Large intestine (tissue), 3 donors: ENCODE results near the gene TLE6. TPM values are rescaled to one million over a fixed set of nuclear protein-coding genes. Genes with fewer than 3 reads are reported as not detected.

Source experiments
- DNase-seq, 2 donors: peaks; one replicate each; pipeline versions ENCODE4 v3.0.0 to v3.0.0-alpha.2; 2013
- H3K27ac ChIP-seq: one replicate; pipeline ENCODE4 v1.5.1; 2013; ENCODE audit warnings: low read length
- H3K27me3 ChIP-seq: 2 replicates; pipeline ENCODE4 v1.6.1; 2013; ENCODE audit warnings: low read length; ENCODE audit not compliant: control insufficient read depth, insufficient read depth
- H3K36me3 ChIP-seq: 2 replicates; pipeline ENCODE4 v1.6.1; 2013; ENCODE audit warnings: low read length; ENCODE audit not compliant: control insufficient read depth, insufficient read depth
- H3K4me1 ChIP-seq: one replicate; pipeline ENCODE4 v1.6.1; 2013; ENCODE audit warnings: low read length; ENCODE audit not compliant: control insufficient read depth, insufficient read depth
- H3K4me3 ChIP-seq: one replicate; pipeline ENCODE4 v1.5.1; 2013; ENCODE audit warnings: low read length
- H3K9me3 ChIP-seq: one replicate; pipeline ENCODE4 v1.6.1; 2013; ENCODE audit warnings: mild to moderate bottlenecking, low read depth, low read length, moderate library complexity; ENCODE audit not compliant: control insufficient read depth
- WGBS: methylation state at CpG from one replicate; pipeline ENCODE4 v1.1.5; 2013; ENCODE audit warnings: low lambda C conversion rate; ENCODE audit not compliant: insufficient coverage; 5-methylcytosine and 5-hydroxymethylcytosine counted together
- polyA plus RNA-seq: library from polyadenylated mRNA; unstranded; fragments of 120-200 nt; gene quantifications from one replicate; pipeline ENCODE4 v1.2.1, GENCODE V29; 2013

TLE6 gene
- polyA plus RNA-seq, 1 donor: 2.1 TPM

GRCh38 chr19:2974342-2975041 lies 2.9 kb upstream of the TLE6 start:
- H3K27ac ChIP-seq: no peak overlapping the region
- H3K4me3 ChIP-seq: no peak overlapping the region
- no peak for DNase-seq
- peaks cover 21% of the 10 kb centered on the region for H3K27me3 ChIP-seq
- no peaks in the 10 kb centered on the region for H3K36me3 ChIP-seq
- H3K9me3 ChIP-seq: no peaks in the 10 kb centered on the region
- WGBS: no CpG with 5 or more reads among the region's 14 CpGs
- H3K4me1 ChIP-seq: peaks cover 14% of the 10 kb centered on the region

- Histone ChIP-seq H3K9me3 (no peaks in the 10 kb centered on the region), H3K27me3 (peaks cover 21% of the 10 kb centered on the region), H3K36me3 (no peaks in the 10 kb centered on the region), H3K4me1 (peaks cover 14% of the 10 kb centered on the region), H3K27ac (no peak overlapping the region), H3K4me3 (peak overlapping the region; percentile 31)
- DNase-seq: no peak
- WGBS: no CpG with 5 or more reads among the region's 15 CpGs
Measured at GRCh38 chr19:2976609-2977000, 759 bp upstream of the TLE6 start.

- H3K4me3 ChIP-seq: no peak overlapping the region
- no peak for DNase-seq
- no CpG with 5 or more reads among the region's 10 CpGs for WGBS
- H3K27me3 ChIP-seq: peaks cover 24% of the 10 kb centered on the region
- H3K36me3 ChIP-seq: no peaks in the 10 kb centered on the region
- H3K27ac ChIP-seq: no peak overlapping the region
- H3K4me1 ChIP-seq: peaks cover 18% of the 10 kb centered on the region
- H3K9me3 ChIP-seq: no peaks in the 10 kb centered on the region
Measured at GRCh38 chr19:2977746-2978138, 378 bp downstream of the TLE6 start.

GRCh38 chr19:2978166-2978767 lies 903 bp downstream of the TLE6 start:
- H3K27ac ChIP-seq: no peak overlapping the region
- no peak for DNase-seq
- no peaks in the 10 kb centered on the region for H3K36me3 ChIP-seq
- peaks cover 29% of the 10 kb centered on the region for H3K27me3 ChIP-seq
- H3K9me3 ChIP-seq: no peaks in the 10 kb centered on the region
- H3K4me3 ChIP-seq: no peak overlapping the region
- WGBS: no CpG with 5 or more reads among the region's 11 CpGs
- H3K4me1 ChIP-seq: peaks cover 22% of the 10 kb centered on the region

GRCh38 chr19:2978772-2979171 lies 1.4 kb downstream of the TLE6 start:
- Histone ChIP-seq H3K36me3 (no peaks in the 10 kb centered on the region), H3K4me3 (no peak overlapping the region), H3K27me3 (peaks cover 34% of the 10 kb centered on the region), H3K27ac (no peak overlapping the region), H3K4me1 (peaks cover 27% of the 10 kb centered on the region), H3K9me3 (no peaks in the 10 kb centered on the region)
- 20% methylated on average over 2 of the region's 9 CpGs for WGBS
- DNase-seq: no peak

GRCh38 chr19:2981898-2982297 lies 4.5 kb downstream of the TLE6 start:
- DNase-seq: no peak
- 100% methylated on average over 1 of the region's 5 CpGs for WGBS
- H3K4me3 ChIP-seq: no peak overlapping the region
- H3K27ac ChIP-seq: no peak overlapping the region
- peaks cover 27% of the 10 kb centered on the region for H3K27me3 ChIP-seq
- no peaks in the 10 kb centered on the region for H3K9me3 ChIP-seq
- no peaks in the 10 kb centered on the region for H3K36me3 ChIP-seq
- H3K4me1 ChIP-seq: peaks cover 26% of the 10 kb centered on the region

GRCh38 chr19:2982561-2982960 lies 5.2 kb downstream of the TLE6 start:
- Histone ChIP-seq H3K4me1 (peaks cover 23% of the 10 kb centered on the region), H3K27ac (peak overlapping the region; percentile 53), H3K27me3 (peaks cover 33% of the 10 kb centered on the region), H3K36me3 (no peaks in the 10 kb centered on the region), H3K4me3 (no peak overlapping the region), H3K9me3 (no peaks in the 10 kb centered on the region)
- WGBS: no CpG with 5 or more reads among the region's 8 CpGs
- no peak for DNase-seq

- no CpG with 5 or more reads among the region's 10 CpGs for WGBS
Measured at GRCh38 chr19:2982983-2983350, 5.6 kb downstream of the TLE6 start.

GRCh38 chr19:2983351-2984214 lies 6.2 kb downstream of the TLE6 start:
- peak overlapping the region; percentile 26 for H3K4me3 ChIP-seq
- peak overlapping the region; percentile 53 for H3K27ac ChIP-seq
- peak in 1 of 2 donors; percentile 44 for DNase-seq
- H3K27me3 ChIP-seq: peaks cover 37% of the 10 kb centered on the region
- no CpG with 5 or more reads among the region's 24 CpGs for WGBS
- H3K36me3 ChIP-seq: no peaks in the 10 kb centered on the region
- no peaks in the 10 kb centered on the region for H3K9me3 ChIP-seq
- H3K4me1 ChIP-seq: peaks cover 17% of the 10 kb centered on the region

More at GRCh38 chr19:2982983-2983350, 5.6 kb downstream of the TLE6 start:
- peak overlapping the region; percentile 53 for H3K27ac ChIP-seq
- peak in 1 of 2 donors; percentile 55 for DNase-seq
- no peak overlapping the region for H3K4me3 ChIP-seq
- peaks cover 37% of the 10 kb centered on the region for H3K27me3 ChIP-seq
- peaks cover 19% of the 10 kb centered on the region for H3K4me1 ChIP-seq
- no peaks in the 10 kb centered on the region for H3K36me3 ChIP-seq
- no peaks in the 10 kb centered on the region for H3K9me3 ChIP-seq

GRCh38 chr19:2984215-2984528 lies 6.8 kb downstream of the TLE6 start:
- no peaks in the 10 kb centered on the region for H3K9me3 ChIP-seq
- H3K27ac ChIP-seq: peak overlapping the region; percentile 53
- no peaks in the 10 kb centered on the region for H3K36me3 ChIP-seq
- no peak for DNase-seq
- peaks cover 17% of the 10 kb centered on the region for H3K4me1 ChIP-seq
- peak overlapping the region; percentile 26 for H3K4me3 ChIP-seq
- peaks cover 37% of the 10 kb centered on the region for H3K27me3 ChIP-seq
- 20% methylated on average over 1 of the region's 14 CpGs for WGBS
